Upper lobe of left lung (tissue), 6 donors: ENCODE measurements around the gene KAT2A. TPM values are rescaled to one million over a fixed set of nuclear protein-coding genes. Genes with fewer than 3 reads are reported as not detected.

Experiments
- ATAC-seq, 2 donors: fragments of 200-7000 bp; cut with Tn5 transposase; one replicate each; pipeline ENCODE4 v1.9.1; 2022; ENCODE audit warnings: mild to moderate bottlenecking in 2 of 2, moderate library complexity in 2 of 2; ENCODE audit not compliant: low FRiP score in 2 of 2
- DNase-seq, 2 donors: peaks; one replicate each; pipeline ENCODE4 v3.0.0-alpha.2; 2019 to 2020
- H3K27ac ChIP-seq, 4 donors: fragments of 200-600 bp; sonication (generic); one replicate each; pipeline ENCODE4 v1.5.1; 2016 to 2019
- H3K27me3 ChIP-seq, 4 donors: fragments of 200-600 bp; sonication (generic); one replicate each; pipeline ENCODE4 v1.5.1; 2017 to 2019
- H3K36me3 ChIP-seq, 4 donors: fragments of 200-600 bp; sonication (generic); one replicate each; pipeline ENCODE4 v1.5.1; 2016 to 2019
- H3K4me1 ChIP-seq, 4 donors: fragments of 200-600 bp; sonication (generic); one replicate each; pipeline ENCODE4 v1.5.1; 2018 to 2019
- H3K4me3 ChIP-seq, 4 donors: fragments of 200-600 bp; sonication (generic); one replicate each; pipeline ENCODE4 v1.5.1; 2017 to 2019; ENCODE audit warnings: mild to moderate bottlenecking in 2 of 4, moderate library complexity in 1 of 4
- H3K9me3 ChIP-seq, 4 donors: fragments of 200-600 bp; sonication (generic); one replicate each; pipeline ENCODE4 v1.5.1; 2018 to 2019
- CTCF ChIP-seq, 6 experiments: fragments of 450-650 bp in 4 of 6; fragments of 200-600 bp in 2 of 6; sonication (generic) in 2 of 6; IDR thresholded peaks; one replicate each; pipeline ENCODE4 v1.5.1; 2016 to 2019; ENCODE audit warnings: antibody characterized with exemption in 6 of 6
- EP300 ChIP-seq, 4 donors: sonication (generic); formaldehyde crosslinking; IDR thresholded peaks; one replicate each; pipeline ENCODE4 v1.5.1; 2017; ENCODE audit warnings: antibody characterized with exemption in 4 of 4, control low read depth in 2 of 4
- POLR2A ChIP-seq, 4 donors: fragments of 450-650 bp; IDR thresholded peaks; one replicate each; pipeline ENCODE4 v1.5.1; 2016 to 2017; ENCODE audit warnings: antibody characterized with exemption in 4 of 4, mild to moderate bottlenecking in 2 of 4
- POLR2AphosphoS5 ChIP-seq, 2 donors: sonication (generic); formaldehyde crosslinking; IDR thresholded peaks; one replicate each; pipeline ENCODE4 v1.5.1; 2017; ENCODE audit warnings: antibody characterized with exemption in 2 of 2
- WGBS, 2 donors: methylation state at CpG; one replicate each; pipeline ENCODE4 v1.1.5; 2017 to 2018; 5-methylcytosine and 5-hydroxymethylcytosine counted together
- total RNA-seq, 6 donors: library from RNA; depleted of rRNA in 4 of 6; stranded (reverse); fragments of >200 nt in 4 of 6; gene quantifications; one replicate each; pipeline versions ENCODE4 v1.1.0 to v1.2.1, GENCODE V29; 2016 to 2021
- donor health status: DM: no; HTN: no; CAD: no; lungs with moderate emphysema.
- donor health status: DM: no; HTN: yes; CAD: no; lungs with severe emphysema.

Gene KAT2A
- total RNA-seq, 6 donors from 2014 or later: 17.0 to 116 (median 32.5) TPM

DNA sequence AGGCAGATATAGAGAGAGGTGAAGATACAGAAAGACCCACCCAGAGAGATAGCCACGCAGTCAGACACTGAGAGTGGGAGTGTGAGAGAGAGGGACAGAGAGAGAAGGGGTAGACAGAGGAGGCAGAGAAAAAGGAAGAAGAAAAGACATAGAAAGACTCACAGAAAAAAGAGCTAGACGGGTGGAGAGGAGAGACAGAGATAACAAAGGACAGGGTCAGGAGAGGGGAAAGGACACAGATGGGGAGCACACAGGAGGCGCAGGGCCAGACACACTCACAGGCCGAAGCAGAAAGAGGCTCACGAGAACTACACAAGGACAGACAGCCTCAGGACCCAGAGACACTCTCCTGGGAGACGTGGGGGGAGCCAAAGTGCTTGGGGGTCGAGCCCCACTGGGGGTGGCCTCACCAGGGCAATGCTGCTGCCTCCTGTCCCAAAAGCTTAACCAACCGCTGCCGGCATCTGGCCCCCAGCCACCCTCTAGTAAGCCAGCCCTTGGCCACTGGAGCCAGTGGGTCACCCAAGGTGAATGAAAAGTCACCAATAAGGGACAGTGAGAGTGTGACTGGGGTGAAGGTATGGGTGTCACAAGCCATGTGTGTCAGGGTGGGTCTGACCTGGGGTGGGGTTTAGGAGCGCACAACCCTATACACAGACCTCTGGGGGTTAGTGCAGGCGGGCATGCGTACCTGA is 26.6 kb downstream of the KAT2A start:
- Histone ChIP-seq H3K27ac (no peak overlapping the region), H3K9me3 (no peaks in the 10 kb centered on the region), H3K4me1 (peaks cover 7 to 9% (median 9%) of the 10 kb centered on the region in 4 donors), H3K36me3 (no peaks in the 10 kb centered on the region), H3K27me3 (peaks cover 0 to 12% (median 4%) of the 10 kb centered on the region in 4 donors), H3K4me3 (no peak overlapping the region)
- no peak for TF ChIP-seq POLR2A (IDR thresholded peaks at IDR 0.05)
- no peak for TF ChIP-seq EP300 (IDR thresholded peaks at IDR 0.05)
- TF ChIP-seq POLR2AphosphoS5 (IDR thresholded peaks at IDR 0.05): no peak
- TF ChIP-seq CTCF (IDR thresholded peaks at IDR 0.05): no peak
- WGBS, 2 donors: 86 to 90% methylated on average over 11 to 12 of the region's 12 CpGs
- no peak for ATAC-seq
- DNase-seq: no peak

DNA sequence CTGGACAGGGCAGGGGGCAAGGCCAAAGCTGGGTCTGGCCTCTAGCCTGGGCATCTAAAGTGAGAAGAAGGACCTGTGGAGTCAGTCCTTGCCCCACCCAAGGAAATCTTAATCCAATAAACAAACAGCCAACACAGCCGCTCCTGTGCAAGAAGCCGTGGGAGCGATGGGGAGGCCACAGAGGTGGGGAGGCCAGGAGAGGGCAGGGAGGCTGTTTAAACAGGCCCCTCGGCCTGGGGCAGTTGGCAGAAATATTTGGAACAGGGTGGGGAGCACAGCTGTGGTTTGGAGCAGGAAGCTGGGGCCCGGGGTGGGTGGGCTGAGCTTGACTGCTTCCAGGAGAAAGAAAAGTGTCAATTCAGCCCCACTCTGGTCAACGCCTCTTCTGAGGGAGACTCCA is 28.2 kb downstream of the KAT2A start:
- no peak overlapping the region for H3K4me3 ChIP-seq
- TF ChIP-seq CTCF (IDR thresholded peaks at IDR 0.05) (no peak), POLR2AphosphoS5 (IDR thresholded peaks at IDR 0.05) (no peak), EP300 (IDR thresholded peaks at IDR 0.05) (no peak)
- H3K4me1 ChIP-seq: peaks cover 2% of the 10 kb centered on the region in 4 donors
- WGBS, 2 donors: 59 to 65% methylated on average over 6 of the region's 6 CpGs
- H3K27me3 ChIP-seq: peaks cover 0 to 8% (median 4%) of the 10 kb centered on the region in 4 donors
- ATAC-seq (no peak), DNase-seq (no peak)
- no peak overlapping the region for H3K27ac ChIP-seq
- no peaks in the 10 kb centered on the region for H3K36me3 ChIP-seq
- H3K9me3 ChIP-seq: no peaks in the 10 kb centered on the region

GRCh38 chr17:42090964-42091790 is 30.0 kb downstream of the KAT2A start:
- TF ChIP-seq POLR2A (IDR thresholded peaks at IDR 0.05): no peak
- TF ChIP-seq EP300 (IDR thresholded peaks at IDR 0.05): no peak
- TF ChIP-seq POLR2AphosphoS5 (IDR thresholded peaks at IDR 0.05): no peak
- no peak for TF ChIP-seq CTCF (IDR thresholded peaks at IDR 0.05)
- H3K27me3 ChIP-seq: peaks cover 0 to 5% (median 0%) of the 10 kb centered on the region in 4 donors
- no peaks in the 10 kb centered on the region for H3K9me3 ChIP-seq
- 84 to 88% methylated on average over 7 to 8 of the region's 8 CpGs for WGBS, 2 donors
- ATAC-seq: no peak
- no peaks in the 10 kb centered on the region for H3K4me1 ChIP-seq
- H3K36me3 ChIP-seq: no peaks in the 10 kb centered on the region
- DNase-seq: no peak
- no peak overlapping the region for H3K27ac ChIP-seq
- no peak overlapping the region for H3K4me3 ChIP-seq

GRCh38 chr17:42088736-42089135 is 32.4 kb downstream of the KAT2A start:
- TF ChIP-seq POLR2AphosphoS5 (IDR thresholded peaks at IDR 0.05) (no peak), CTCF (IDR thresholded peaks at IDR 0.05) (no peak)
- Histone ChIP-seq H3K4me3 (no peak overlapping the region), H3K27me3 (peaks cover 0 to 5% (median 0%) of the 10 kb centered on the region in 4 donors), H3K36me3 (no peaks in the 10 kb centered on the region), H3K4me1 (no peaks in the 10 kb centered on the region), H3K9me3 (no peaks in the 10 kb centered on the region), H3K27ac (no peak overlapping the region)
- DNase-seq (no peak), ATAC-seq (no peak)
- WGBS, 2 donors: 85 to 87% methylated on average over 8 of the region's 8 CpGs
